Kidney (tissue), 14 donors: Measurements from ENCODE around the gene SULF2. TPM values are rescaled to one million over a fixed set of nuclear protein-coding genes. Genes with fewer than 3 reads are reported as not detected.

ENCODE experiments used
- DNase-seq, 5 donors: peaks; one replicate each; pipeline ENCODE4 v3.0.0-alpha.2; 2013 to 2020
- FAIRE-seq: peaks from 2 replicates; lab custom pipeline; 2012; peaks lifted over from hg19 to GRCh38; lab: Jason Lieb, UNC
- H3K27ac ChIP-seq, 2 donors: one replicate each; pipeline ENCODE4 v1.7.0; 2013; ENCODE audit warnings: low read depth in 2 of 2, low read length in 2 of 2, inconsistent platforms in 1 of 2
- H3K27me3 ChIP-seq: one replicate; pipeline ENCODE4 v1.7.1; 2013; ENCODE audit warnings: low read length, inconsistent platforms; ENCODE audit not compliant: control insufficient read depth, insufficient read depth
- H3K36me3 ChIP-seq, 3 donors: one replicate each; pipeline versions ENCODE4 v1.7.0 to v1.7.1; 2013; ENCODE audit warnings: low read length in 3 of 3, control low read depth in 1 of 3, inconsistent platforms in 1 of 3; ENCODE audit not compliant: insufficient read depth in 3 of 3, control insufficient read depth in 2 of 3
- H3K4me1 ChIP-seq, 3 donors: one replicate each; pipeline versions ENCODE4 v1.7.0 to v1.7.1; 2013; ENCODE audit warnings: low read length in 3 of 3, inconsistent platforms in 1 of 3, low read depth in 1 of 3; ENCODE audit not compliant: control insufficient read depth in 2 of 3, insufficient read depth in 2 of 3
- H3K4me3 ChIP-seq, 3 donors: one replicate each; pipeline versions ENCODE4 v1.7.0 to v1.8.1; 2013; ENCODE audit warnings: low read length in 3 of 3, control low read depth in 1 of 3, inconsistent platforms in 1 of 3
- H3K9ac ChIP-seq, 3 donors: one replicate each; pipeline versions ENCODE4 v1.7.0 to v1.7.1; 2013; ENCODE audit warnings: low read length in 3 of 3, control low read depth in 1 of 3, inconsistent platforms in 1 of 3
- H3K9me3 ChIP-seq, 3 donors: one replicate each; pipeline versions ENCODE4 v1.7.0 to v1.7.1; 2013; ENCODE audit warnings: low read length in 3 of 3, control low read depth in 1 of 3, inconsistent platforms in 1 of 3; ENCODE audit not compliant: control insufficient read depth in 2 of 3, insufficient read depth in 1 of 3
- intact Hi-C: fragments of 100-400 bp; cut with DNase I; formaldehyde crosslinking; loops from one replicate; pipeline ENCODE4 v1.11.1; 2022
- polyA plus RNA-seq: library from polyadenylated mRNA; stranded (reverse); fragments of 350-450 nt; fragmentation: Illumina TruSeq; extraction: RNeasy Lipid Tissue Mini Kit (QIAGEN cat#74804); gene quantifications from one replicate; pipeline ENCODE4 v1.2.3, GENCODE V29; 2014; ENCODE audit warnings: low read depth, low replicate concordance; ENCODE audit not compliant: insufficient read depth
- total RNA-seq: library from RNA; stranded (reverse); fragmentation: NEBNext Ultra II Directional; extraction: Animal tissue kit (Norgen Biotek cat#: 25700); gene quantifications from one replicate; pipeline ENCODE4 v1.2.1, GENCODE V29; 2021
- TF ChIP-seq, protein P1 (sequence below): IDR thresholded peaks from 3 replicates; pipeline ENCODE4 v1.5.1; 2012; ENCODE audit warnings: mild to moderate bottlenecking, moderate library complexity, borderline replicate concordance; ENCODE audit not compliant: insufficient read depth; ENCODE audit errors: extremely low read depth
- donor health status: control.
- donor health status: control.
- donor health status: control.
- donor health status: control.
- donor health status: control.
- donor health status: DM: yes; HTN: yes; CAD: no.
- donor health status: Normal renal cell carcinoma (clear cell type).

The SULF2 gene
- total and polyA plus RNA-seq, 2 donors from 2014 or later: 85.1 to 257 TPM

DNA sequence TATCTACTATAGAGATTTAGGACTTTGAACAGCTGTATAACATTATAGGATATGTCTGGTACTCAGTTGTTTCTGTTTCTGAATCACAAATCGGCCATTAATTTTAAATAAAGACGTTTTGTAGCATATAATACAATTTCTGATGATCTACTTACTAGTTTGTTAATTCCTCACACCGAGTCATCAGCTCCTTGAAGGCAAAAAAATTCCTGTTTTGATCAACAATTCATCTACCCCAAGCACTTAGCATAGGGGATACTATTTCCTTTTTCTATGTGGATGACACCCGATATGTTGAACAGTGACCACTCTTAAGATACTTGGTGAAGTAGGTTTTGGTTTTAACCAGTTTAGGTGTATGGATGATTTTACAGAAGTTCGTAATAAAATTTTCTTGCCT is 176.3 kb downstream of the SULF2 start:
- FAIRE-seq: no peak
- no peaks in the 10 kb centered on the region for H3K27me3 ChIP-seq
- TF ChIP-seq, protein P1, sequence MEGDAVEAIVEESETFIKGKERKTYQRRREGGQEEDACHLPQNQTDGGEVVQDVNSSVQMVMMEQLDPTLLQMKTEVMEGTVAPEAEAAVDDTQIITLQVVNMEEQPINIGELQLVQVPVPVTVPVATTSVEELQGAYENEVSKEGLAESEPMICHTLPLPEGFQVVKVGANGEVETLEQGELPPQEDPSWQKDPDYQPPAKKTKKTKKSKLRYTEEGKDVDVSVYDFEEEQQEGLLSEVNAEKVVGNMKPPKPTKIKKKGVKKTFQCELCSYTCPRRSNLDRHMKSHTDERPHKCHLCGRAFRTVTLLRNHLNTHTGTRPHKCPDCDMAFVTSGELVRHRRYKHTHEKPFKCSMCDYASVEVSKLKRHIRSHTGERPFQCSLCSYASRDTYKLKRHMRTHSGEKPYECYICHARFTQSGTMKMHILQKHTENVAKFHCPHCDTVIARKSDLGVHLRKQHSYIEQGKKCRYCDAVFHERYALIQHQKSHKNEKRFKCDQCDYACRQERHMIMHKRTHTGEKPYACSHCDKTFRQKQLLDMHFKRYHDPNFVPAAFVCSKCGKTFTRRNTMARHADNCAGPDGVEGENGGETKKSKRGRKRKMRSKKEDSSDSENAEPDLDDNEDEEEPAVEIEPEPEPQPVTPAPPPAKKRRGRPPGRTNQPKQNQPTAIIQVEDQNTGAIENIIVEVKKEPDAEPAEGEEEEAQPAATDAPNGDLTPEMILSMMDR: no peak

More for the DNA sequence above, 176.3 kb downstream of the SULF2 start:
- Histone ChIP-seq H3K4me3 (no peak overlapping the region), H3K9ac (no peak overlapping the region), H3K4me1 (peaks cover 0 to 2% (median 0%) of the 10 kb centered on the region in 3 donors), H3K9me3 (no peaks in the 10 kb centered on the region), H3K27ac (no peak overlapping the region), H3K36me3 (no peaks in the 10 kb centered on the region)
- no peak for DNase-seq
- intact Hi-C loops: no loop called here
